ENCODE data around the gene LEUTX.

- TF ChIP-seq EZH2 (IDR thresholded peaks at IDR 0.05; ENCODE audit: borderline replicate concordance, low read length) (no peak), CTCF (IDR thresholded peaks at IDR 0.05; ENCODE audit: low read length) (no peak)
Measured at GRCh38 chr19:39829702-39830275, 51.1 kb downstream of the LEUTX start.
